ENCODE measurements around the gene CUEDC1. TPM values are rescaled to one million over a fixed set of nuclear protein-coding genes. Genes with fewer than 3 reads are reported as not detected.

CUEDC1 gene, protein sequence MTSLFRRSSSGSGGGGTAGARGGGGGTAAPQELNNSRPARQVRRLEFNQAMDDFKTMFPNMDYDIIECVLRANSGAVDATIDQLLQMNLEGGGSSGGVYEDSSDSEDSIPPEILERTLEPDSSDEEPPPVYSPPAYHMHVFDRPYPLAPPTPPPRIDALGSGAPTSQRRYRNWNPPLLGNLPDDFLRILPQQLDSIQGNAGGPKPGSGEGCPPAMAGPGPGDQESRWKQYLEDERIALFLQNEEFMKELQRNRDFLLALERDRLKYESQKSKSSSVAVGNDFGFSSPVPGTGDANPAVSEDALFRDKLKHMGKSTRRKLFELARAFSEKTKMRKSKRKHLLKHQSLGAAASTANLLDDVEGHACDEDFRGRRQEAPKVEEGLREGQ
- 37.0 to 38.7 TPM (median 37.8 TPM) in 3 replicates for total RNA-seq

GRCh38 chr17:57955183-57955931, at the start of gene CUEDC1:
Gene CUEDC1, minus strand, starts transcription at chr17:57955412. Its CDS starts 69,848 bp downstream, at chr17:57885564.
- H3K4me3 Mint-ChIP-seq, result peak within 1 kb of the TSS; percentile 70
- no peaks in the 10 kb centered on the region for H3K27me3 Mint-ChIP-seq (ENCODE audit: low read depth)
- peak within 1 kb of the TSS; percentile 85 for H3K27ac Mint-ChIP-seq

DNA sequence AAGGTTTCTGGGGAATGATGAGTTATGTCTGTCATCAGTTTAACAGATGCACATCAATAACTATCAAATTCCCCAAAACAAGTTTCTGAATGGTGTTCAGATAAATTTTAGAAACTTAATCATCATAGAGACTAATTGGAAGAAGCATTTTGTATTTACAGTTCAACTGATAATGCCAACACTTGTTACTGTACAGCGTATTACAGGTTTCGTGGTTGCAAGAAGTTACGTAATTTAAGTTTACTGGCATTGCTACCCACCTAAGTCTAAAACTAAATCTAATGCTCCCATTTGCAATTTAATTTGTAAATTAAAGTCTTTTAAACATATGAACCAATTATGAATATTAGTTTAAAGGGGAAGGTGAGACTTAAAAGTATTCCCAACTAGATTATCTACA, 48.8 kb upstream of the CUEDC1 start:
- no peak for DNase-seq (ENCODE audit: low spot score in 2 of 2, unreplicated experiment in 2 of 2)
- Mint-ChIP-seq H3K4me3 (no peak overlapping the region), H3K27ac (peak overlapping the region; percentile 81), H3K9me3 (no peaks in the 10 kb centered on the region), H3K27me3 (ENCODE audit: low read depth) (no peaks in the 10 kb centered on the region), H3K36me3 (peaks cover 23% of the 10 kb centered on the region), H3K4me1 (peaks cover 48% of the 10 kb centered on the region)
- TF ChIP-seq, protein P1, sequence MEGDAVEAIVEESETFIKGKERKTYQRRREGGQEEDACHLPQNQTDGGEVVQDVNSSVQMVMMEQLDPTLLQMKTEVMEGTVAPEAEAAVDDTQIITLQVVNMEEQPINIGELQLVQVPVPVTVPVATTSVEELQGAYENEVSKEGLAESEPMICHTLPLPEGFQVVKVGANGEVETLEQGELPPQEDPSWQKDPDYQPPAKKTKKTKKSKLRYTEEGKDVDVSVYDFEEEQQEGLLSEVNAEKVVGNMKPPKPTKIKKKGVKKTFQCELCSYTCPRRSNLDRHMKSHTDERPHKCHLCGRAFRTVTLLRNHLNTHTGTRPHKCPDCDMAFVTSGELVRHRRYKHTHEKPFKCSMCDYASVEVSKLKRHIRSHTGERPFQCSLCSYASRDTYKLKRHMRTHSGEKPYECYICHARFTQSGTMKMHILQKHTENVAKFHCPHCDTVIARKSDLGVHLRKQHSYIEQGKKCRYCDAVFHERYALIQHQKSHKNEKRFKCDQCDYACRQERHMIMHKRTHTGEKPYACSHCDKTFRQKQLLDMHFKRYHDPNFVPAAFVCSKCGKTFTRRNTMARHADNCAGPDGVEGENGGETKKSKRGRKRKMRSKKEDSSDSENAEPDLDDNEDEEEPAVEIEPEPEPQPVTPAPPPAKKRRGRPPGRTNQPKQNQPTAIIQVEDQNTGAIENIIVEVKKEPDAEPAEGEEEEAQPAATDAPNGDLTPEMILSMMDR (IDR thresholded peaks at IDR 0.05; ENCODE audit: unreplicated experiment), result no peak

More at GRCh38 chr17:57955183-57955931, at the start of gene CUEDC1:
- TF ChIP-seq, protein P1 (IDR thresholded peaks at IDR 0.05; ENCODE audit: unreplicated experiment), result no peak
- Mint-ChIP-seq H3K36me3 (no peaks in the 10 kb centered on the region), H3K4me1 (peaks cover 56% of the 10 kb centered on the region), H3K9me3 (no peaks in the 10 kb centered on the region)
- DNase-seq (ENCODE audit: low spot score in 2 of 2, unreplicated experiment in 2 of 2), result peak; percentile 66 to 84

DNA sequence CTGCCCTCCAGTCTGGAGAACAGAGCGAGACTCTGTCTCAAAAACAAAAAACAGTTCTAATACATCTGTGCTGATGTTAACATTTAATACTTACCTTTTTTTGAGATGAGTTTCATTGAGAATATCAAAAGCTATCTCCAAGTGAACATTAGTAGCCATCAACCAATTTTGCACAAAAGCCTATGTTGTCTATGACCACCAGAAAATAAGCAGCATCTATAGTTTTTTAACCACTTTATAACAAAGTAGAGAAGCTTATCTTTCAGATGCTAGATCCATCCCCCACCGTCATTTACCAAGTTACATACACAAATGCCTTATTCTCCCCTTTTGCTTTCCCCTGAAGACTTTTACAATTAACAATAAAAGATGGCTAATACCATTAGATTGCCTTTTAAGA, 47.8 kb upstream of the CUEDC1 start:
- no peak for DNase-seq (ENCODE audit: low spot score in 2 of 2, unreplicated experiment in 2 of 2)
- H3K4me3 Mint-ChIP-seq, result no peak overlapping the region
- no peaks in the 10 kb centered on the region for H3K27me3 Mint-ChIP-seq (ENCODE audit: low read depth)
- H3K9me3 Mint-ChIP-seq, result no peaks in the 10 kb centered on the region
- TF ChIP-seq, protein P1 (IDR thresholded peaks at IDR 0.05; ENCODE audit: unreplicated experiment), result no peak
- H3K4me1 Mint-ChIP-seq, result peaks cover 46% of the 10 kb centered on the region
- H3K27ac Mint-ChIP-seq, result no peak overlapping the region
- peaks cover 23% of the 10 kb centered on the region for H3K36me3 Mint-ChIP-seq

DNA sequence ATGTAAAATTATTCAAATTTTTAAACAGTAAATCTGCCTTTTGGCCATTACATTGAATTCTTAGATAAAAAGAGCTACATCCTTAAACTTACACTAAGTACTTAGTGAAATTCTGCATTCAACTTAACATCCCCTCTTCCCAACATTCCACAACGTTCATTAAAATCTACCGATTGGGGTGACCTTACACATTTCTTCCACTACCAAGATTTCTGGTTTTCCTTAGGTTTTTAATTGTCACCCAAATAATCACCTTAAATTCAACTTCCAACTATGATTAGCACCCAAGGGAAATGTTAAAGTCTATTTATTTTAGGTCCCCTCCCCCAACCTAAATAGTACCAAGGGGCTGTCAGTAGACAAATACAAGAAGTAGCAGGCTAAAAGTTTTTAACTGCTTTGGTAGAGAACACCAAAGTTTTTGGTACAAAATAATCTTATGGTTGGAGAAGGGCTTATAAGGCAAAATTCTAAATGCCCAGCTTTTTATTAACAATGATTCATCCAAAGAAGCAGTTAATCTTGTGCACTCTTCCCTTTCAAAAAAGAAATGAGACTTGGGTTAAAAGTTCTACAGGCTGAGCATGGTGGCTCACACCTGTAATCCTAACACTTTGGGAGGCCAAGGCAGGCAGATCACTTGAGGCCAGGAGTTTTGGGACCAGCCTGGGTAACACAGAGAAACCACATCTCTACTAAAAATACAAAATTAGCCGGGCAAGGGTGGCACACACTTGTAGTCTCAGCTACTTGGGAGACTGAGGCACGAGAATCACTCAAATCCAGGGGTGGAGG, 47.1 kb upstream of the CUEDC1 start:
- H3K9me3 Mint-ChIP-seq, result no peaks in the 10 kb centered on the region
- no peak overlapping the region for H3K4me3 Mint-ChIP-seq
- peaks cover 27% of the 10 kb centered on the region for H3K36me3 Mint-ChIP-seq
- H3K27me3 Mint-ChIP-seq (ENCODE audit: low read depth), result no peaks in the 10 kb centered on the region
- H3K27ac Mint-ChIP-seq, result peak overlapping the region; percentile 44
- no peak for DNase-seq (ENCODE audit: low spot score in 2 of 2, unreplicated experiment in 2 of 2)
- TF ChIP-seq, protein P1 (IDR thresholded peaks at IDR 0.05; ENCODE audit: unreplicated experiment), result peak; percentile 16
- H3K4me1 Mint-ChIP-seq, result peaks cover 41% of the 10 kb centered on the region

DNA sequence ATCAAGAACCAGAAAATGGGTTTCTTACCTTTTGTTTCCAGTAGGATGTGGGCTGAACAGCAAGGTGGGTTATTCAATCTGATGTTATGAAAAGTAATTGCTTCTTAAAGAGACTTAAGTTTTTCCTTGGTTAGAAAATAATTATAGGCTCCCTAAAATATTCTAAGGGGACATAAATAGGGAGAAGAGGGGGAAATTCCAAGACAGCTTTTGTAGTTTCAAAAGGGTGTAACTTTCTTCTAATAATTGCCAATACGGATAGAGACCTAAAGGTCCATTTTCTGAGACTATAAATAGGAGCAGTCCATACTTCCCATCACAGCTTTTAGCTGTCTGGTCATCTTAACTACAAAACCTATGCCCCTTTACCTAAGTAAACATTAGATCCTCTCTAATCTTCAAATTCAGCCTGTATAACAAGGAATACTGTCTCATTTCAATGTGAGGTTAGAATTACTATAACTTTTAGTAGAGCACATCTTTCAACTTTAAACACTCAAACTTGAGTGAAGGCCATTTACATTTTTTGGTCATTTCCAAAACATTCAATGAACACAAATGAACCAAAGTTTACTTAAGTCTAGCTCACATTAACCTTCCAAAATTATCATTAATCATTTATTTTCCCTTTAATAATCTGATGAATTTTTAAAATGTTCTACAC, 46.4 kb upstream of the CUEDC1 start:
- H3K27me3 Mint-ChIP-seq (ENCODE audit: low read depth), result no peaks in the 10 kb centered on the region
- H3K4me1 Mint-ChIP-seq, result peaks cover 41% of the 10 kb centered on the region
- no peak overlapping the region for H3K27ac Mint-ChIP-seq
- no peak for DNase-seq (ENCODE audit: low spot score in 2 of 2, unreplicated experiment in 2 of 2)
- H3K4me3 Mint-ChIP-seq, result no peak overlapping the region
- H3K9me3 Mint-ChIP-seq, result no peaks in the 10 kb centered on the region
- H3K36me3 Mint-ChIP-seq, result peaks cover 30% of the 10 kb centered on the region
- TF ChIP-seq, protein P1 (IDR thresholded peaks at IDR 0.05; ENCODE audit: unreplicated experiment), result no peak

All from mesothelial cell of epicardium (in vitro differentiated cells).